GM19240 (cell line): ENCODE results near the gene KPTN.

Experiments used
- DNase-seq: peaks from one replicate; pipeline ENCODE4 v3.0.0; 2011; ENCODE audit warnings: low spot score; ENCODE audit not compliant: insufficient read length

KPTN gene

DNA sequence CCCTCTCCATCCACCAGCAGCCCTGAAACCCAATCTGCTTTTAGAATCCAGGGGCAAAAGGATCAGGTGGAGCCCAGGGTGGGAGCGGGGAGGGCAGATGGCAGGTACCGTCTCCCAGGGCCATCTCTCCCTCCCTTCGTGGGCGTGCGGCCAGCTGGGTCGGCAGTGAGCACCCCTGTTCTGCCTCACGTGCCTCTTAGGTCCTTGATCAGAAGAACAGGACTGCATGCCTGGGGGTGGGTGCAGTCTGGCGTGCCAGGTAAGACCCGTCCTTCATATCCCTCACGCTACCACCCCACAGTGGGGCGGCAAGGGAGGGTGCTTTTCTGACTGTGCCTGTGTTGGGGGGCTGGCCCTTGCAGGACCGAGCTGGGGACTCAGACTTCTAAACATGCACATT is 14.3 kb downstream of the KPTN start:
- DNase-seq, result no peak

DNA sequence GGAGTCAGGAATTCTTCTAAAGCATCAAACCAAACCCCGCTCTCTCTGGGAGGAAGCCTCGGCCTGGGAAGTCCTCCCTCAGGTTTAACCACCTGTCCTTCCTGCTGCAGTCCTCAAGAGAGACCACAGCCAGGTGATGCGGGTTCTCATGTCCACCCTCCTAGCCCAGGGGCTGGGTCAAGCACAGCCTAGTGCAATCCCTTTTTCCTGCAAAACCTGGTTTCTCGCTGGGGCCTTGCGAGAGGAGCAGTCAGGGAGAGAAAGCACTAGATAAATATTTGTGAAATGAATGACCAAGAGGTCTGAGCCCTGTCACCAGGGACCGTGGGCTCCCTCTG is 14.7 kb downstream of the KPTN start:
- no peak for DNase-seq

DNA sequence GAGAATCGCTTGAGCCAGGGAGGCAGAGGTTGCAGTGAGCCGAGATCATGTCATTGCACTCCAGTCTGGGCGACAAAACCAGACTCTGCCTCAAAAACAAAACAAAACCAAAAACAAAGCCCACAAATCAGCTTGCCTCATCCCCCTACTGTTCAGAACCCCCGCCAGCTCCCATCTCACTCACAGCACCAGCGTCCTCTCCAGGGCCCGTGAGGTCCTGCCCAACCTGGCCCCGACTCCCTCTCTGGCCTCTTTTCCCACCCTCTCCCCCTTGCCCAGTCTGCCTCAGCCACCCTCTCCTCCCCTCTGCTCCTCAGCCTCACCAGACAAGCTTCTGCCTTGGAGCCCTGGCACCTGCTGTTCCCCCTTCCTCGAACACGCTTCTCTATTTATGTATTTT is 16.1 kb downstream of the KPTN start:
- DNase-seq, result no peak

GRCh38 chr19:47465957-47466356 is 18.1 kb downstream of the KPTN start:
- no peak for DNase-seq

GRCh38 chr19:47464675-47465419 is 19.2 kb downstream of the KPTN start:
- no peak for DNase-seq

GRCh38 chr19:47461876-47462275 is 22.1 kb downstream of the KPTN start:
- no peak for DNase-seq

- no peak for DNase-seq
Observed at GRCh38 chr19:47459477-47459876, 24.5 kb downstream of the KPTN start.

- DNase-seq, result no peak
Observed at GRCh38 chr19:47458672-47459071, 25.3 kb downstream of the KPTN start.

GRCh38 chr19:47456721-47457474 is 27.1 kb downstream of the KPTN start:
- no peak for DNase-seq

DNA sequence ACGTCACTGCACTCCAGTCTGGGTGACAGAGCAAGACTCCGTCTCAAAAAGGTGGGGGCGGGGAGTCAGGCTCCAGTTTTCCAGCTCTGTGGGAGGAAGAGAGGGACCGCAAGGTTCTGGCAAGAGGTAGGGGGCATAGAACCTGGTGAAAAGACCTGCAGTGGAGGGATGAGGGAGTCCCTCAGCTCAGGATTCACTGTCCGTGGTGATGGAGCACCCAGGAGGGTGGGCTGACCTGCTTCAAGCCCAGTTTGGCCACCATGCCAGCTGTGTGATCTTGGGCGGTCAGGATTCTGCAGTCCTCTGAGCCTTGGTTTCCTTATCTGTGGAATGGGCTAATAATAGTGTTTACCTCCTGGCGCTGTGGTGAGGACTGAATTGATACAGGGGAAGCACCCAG is 33.5 kb downstream of the KPTN start:
- no peak for DNase-seq

DNA sequence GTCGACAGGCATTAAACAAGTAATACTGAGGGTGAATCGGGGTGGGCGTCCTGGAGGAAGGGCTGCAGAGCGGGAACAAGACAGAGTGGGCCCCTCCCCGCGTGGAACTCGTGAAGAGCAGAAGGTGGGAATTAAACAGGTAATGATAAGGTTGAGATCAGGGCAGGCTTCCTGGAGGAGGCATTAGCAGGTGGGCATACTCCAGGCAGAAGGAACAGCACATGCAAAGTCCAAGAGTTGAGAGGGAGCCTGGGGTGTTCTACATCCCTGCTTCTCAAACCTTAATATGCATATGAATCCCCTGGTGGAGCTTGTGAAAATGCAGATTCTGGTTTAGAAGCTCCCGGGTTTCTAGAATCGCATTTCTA is 35.7 kb downstream of the KPTN start:
- no peak for DNase-seq

- no peak for DNase-seq
Observed at GRCh38 chr19:47447470-47448359, 36.3 kb downstream of the KPTN start.

GRCh38 chr19:47446534-47447469 is 37.2 kb downstream of the KPTN start:
- DNase-seq, result no peak

DNA sequence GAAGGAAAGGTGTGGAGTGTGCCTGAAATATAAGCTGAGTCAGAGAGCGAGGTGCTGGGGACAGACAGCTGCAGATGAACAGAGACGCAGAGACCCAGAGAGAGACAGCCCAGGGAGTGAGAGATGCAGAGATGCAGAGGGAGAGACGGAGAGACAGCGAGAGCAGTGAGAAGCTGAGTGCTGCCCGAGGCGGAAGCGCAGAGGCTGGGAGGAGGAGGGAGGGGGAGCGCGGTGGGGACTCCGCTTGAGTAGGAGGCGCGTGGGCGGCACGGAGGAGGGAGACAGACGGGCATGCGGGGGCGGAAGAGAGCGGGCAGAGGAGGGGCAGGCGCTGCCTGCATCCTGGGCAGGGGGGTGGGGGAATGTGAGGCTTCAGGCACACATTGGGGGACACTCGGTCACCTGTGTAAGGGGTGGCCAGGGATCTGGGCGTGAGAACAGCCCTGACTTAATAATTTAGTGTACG is 38.0 kb downstream of the KPTN start:
- no peak for DNase-seq

DNA sequence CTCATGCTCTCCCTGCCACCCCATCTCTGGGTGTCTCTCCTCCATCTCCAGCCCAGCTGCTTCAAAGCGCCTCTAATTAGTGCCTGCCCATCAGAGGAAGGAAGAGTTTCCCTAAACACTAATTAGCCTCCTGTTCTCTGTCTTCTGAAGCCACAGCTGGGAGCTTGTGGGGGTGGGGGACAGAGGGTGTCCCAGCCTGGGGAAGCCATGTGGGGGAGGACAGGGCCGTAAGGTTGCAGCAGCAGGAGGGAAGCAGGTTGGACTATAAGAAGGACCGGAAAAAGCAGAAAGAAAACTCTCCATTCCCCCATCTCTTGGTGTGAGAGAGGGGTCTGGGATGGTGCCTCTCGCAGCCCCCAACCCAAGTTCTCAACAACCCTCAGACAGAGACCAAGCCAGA is 38.5 kb downstream of the KPTN start:
- no peak for DNase-seq

DNA sequence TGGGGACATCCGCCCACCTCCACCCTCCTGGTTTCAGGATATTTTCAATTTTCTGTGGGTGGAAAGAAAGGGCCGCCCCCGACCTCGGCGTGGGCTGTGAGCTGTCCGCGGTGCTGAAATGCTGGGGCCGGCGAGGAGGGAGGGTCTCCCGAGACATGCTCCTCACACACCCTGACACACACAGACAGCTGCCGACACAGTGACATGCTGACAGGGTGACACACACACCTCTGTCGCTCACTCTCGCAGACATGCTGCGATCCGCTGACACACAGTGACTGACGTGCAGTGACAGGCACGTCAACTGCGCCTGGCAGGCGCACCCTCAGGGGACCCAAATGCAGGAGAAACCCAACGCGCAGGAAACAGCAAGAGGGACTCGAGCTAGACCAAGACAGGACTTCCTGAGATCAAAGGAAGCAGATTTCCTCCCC is 39.6 kb downstream of the KPTN start:
- no peak for DNase-seq

DNA sequence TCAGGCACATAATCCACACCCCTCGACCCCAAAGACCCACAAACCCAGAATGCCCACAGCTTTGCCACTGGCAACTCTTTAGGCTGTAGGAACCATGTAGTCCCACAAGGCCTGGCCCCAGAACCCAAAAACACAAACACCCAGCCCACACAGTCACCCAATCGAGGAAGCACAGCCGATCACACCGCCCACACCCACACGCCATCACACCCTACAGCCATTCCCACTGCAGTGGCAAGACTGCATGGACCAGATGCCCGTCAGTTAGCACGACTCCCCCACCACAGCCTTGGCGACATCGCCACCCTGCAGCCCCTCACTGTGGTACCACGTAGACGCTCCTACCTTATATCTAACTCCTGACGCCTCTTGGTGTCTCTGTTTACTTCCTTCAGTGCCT is 40.7 kb downstream of the KPTN start:
- no peak for DNase-seq

- DNase-seq, result no peak
Observed at GRCh38 chr19:47438793-47439220, 45.2 kb downstream of the KPTN start.

GRCh38 chr19:47437500-47437899 is 46.5 kb downstream of the KPTN start:
- DNase-seq, result no peak

DNA sequence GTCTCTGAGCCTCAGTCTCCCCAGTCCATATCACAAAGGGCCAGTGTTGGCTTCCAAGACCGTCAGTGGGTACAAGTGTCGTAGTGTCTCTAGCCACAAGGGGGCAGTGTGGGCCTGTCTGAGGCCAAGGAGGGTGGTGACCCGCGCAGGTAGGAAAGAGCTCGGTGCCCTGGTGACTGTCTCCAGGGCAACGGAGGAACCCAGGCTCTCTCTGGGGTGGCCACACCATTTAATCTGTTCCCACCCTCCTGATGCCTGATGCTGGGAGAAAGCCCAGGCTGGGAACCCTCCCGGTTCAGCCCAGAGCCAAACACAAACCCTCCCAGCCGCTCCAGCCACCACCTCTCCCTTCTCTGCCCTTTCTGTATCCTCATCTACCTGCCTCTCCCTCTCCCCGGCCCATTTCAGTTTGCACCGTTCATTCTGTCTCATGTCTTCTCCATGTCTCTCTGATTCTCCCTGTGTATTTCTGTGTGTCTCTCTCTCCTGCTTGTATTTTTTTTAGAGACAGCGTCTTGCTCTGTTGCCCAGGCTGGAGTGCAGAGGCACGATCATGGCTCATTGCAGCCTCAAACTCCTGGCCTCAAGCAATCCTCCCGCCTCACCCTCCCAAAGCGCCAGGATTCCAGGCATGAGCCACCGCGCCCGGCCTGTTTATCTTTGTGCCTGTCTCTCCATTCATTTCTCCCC is 47.2 kb downstream of the KPTN start:
- peak; percentile 87 for DNase-seq
